HepG2 (cell line): ENCODE data around the gene CPT1C. TPM values are rescaled to one million over a fixed set of nuclear protein-coding genes. Genes with fewer than 3 reads are reported as not detected.

Source experiments
- CEBPG ChIP-seq: IDR thresholded peaks from 2 replicates; pipeline ENCODE4 v1.6.1; 2016
- DPF2 ChIP-seq: sonication (generic); formaldehyde crosslinking; IDR thresholded peaks from 2 replicates; pipeline ENCODE4 v1.4.0; 2020; ENCODE audit warnings: mild to moderate bottlenecking, low read depth, missing genetic modification reagents, borderline replicate concordance
- GLI4 ChIP-seq: sonication (generic); formaldehyde crosslinking; IDR thresholded peaks from 2 replicates; pipeline ENCODE4 v1.5.1; 2020; ENCODE audit warnings: missing genetic modification reagents, mild to moderate bottlenecking, moderate library complexity, borderline replicate concordance
- ISX ChIP-seq: sonication (generic); formaldehyde crosslinking; conservative IDR thresholded peaks from 2 replicates; pipeline ENCODE4 v1.5.0; 2020; ENCODE audit warnings: missing genetic modification reagents
- KDM5A ChIP-seq: fragments of 200-600 bp; sonication (generic); IDR thresholded peaks from 2 replicates; pipeline ENCODE4 v1.7.0; 2018; ENCODE audit warnings: antibody characterized with exemption, mild to moderate bottlenecking, low read length, borderline replicate concordance
- ZNF263 ChIP-seq: sonication (generic); formaldehyde crosslinking; IDR thresholded peaks from 2 replicates; pipeline ENCODE4 v1.4.0; 2020; ENCODE audit warnings: missing genetic modification reagents
- ZNF747 ChIP-seq: sonication (generic); formaldehyde crosslinking; IDR thresholded peaks from 2 replicates; pipeline ENCODE4 v1.8.1; 2023; ENCODE audit warnings: missing genetic modification reagents, mild to moderate bottlenecking, borderline replicate concordance
- polyA plus RNA-seq, 8 experiments: library from polyadenylated mRNA; depleted of rRNA in 3 of 8; stranded (reverse) in 7 of 8; unstranded in 1 of 8; fragments of >200 nt; fragmentation: Illumina TruSeq in 4 of 8; extraction: Trizol in 4 of 8; gene quantifications; 2 replicates each; pipeline versions ENCODE4 v1.2.1 to v1.2.3, GENCODE V29; 2011 to 2016; ENCODE audit warnings: low read depth in 4 of 8, missing spikeins in 1 of 8, mixed read lengths in 1 of 8; ENCODE audit not compliant: insufficient read depth in 1 of 8
- total RNA-seq, 5 experiments: library from RNA; depleted of rRNA; stranded (reverse); fragments of >200 nt; fragmentation: Illumina TruSeq; extraction: Trizol; gene quantifications; 2 replicates each; pipeline ENCODE4 v1.2.3, GENCODE V29; 2016; ENCODE audit warnings: low read depth in 1 of 5
- TF ChIP-seq, protein P1 (sequence below): IDR thresholded peaks from 2 replicates; pipeline ENCODE4 v1.6.1; 2016; ENCODE audit warnings: low read depth, missing genetic modification reagents, missing compliant biosample characterization
- TF ChIP-seq, protein P2 (sequence below): sonication (generic); formaldehyde crosslinking; conservative IDR thresholded peaks from 2 replicates; pipeline ENCODE4 v1.4.0; 2020; ENCODE audit warnings: mild to moderate bottlenecking, missing genetic modification reagents, moderate library complexity
- TF ChIP-seq, protein P3 (sequence below): sonication (generic); formaldehyde crosslinking; IDR thresholded peaks from 2 replicates; pipeline ENCODE4 v1.4.0; 2020; ENCODE audit warnings: missing genetic modification reagents
- TF ChIP-seq, protein P4 (sequence below): sonication (generic); formaldehyde crosslinking; conservative IDR thresholded peaks from 2 replicates; pipeline ENCODE4 v1.8.0; 2022; ENCODE audit warnings: missing genetic modification reagents

Gene CPT1C
- total and polyA plus RNA-seq, 2 of the 13 experiments (the other 11 are each of a cell fraction or from before 2014, with no cell fraction given) = 0.18 TPM; not detected in 1

DNA sequence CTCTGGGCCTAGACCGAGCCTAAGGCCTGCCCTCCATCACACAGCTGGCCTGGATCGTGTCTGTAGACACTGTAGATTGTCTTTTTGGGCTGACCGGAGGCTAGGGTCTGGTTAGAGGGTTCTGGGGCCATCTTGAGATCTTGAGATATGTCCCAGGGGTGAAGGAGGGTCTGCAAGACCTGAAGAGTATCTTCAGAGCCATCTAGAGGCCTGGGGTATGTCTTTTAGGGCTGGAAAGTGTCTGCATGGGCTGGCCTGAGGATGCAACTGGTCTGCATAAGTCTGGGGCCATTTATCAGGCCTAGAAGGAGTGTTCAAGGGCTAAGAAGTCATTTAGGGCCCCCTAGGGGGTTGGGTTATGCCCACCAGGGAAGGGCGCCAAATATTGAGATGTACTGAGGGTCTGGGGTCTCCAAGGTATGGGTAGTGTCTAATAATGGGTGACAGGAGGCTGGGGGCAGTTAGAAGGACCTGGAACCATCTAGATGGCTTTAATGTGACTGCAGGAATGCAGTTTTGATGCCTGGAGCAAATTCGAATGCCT, 48.4 kb upstream of the CPT1C start (continued):
- TF ChIP-seq ISX (CRISPR knock-in tag) (0 out of 2 replicates have a peak, but pooled peaks have one; percentile 25), ZNF263 (0 out of 2 replicates have a peak, but pooled peaks have one; percentile 29), DPF2 (no peak), GLI4 (CRISPR knock-in tag) (0 out of 2 replicates have a peak, but pooled peaks have one; percentile 28), ZNF747 (CRISPR knock-in tag) (0 out of 2 replicates have a peak, but pooled peaks have one; percentile 2), KDM5A (peak; percentile 47), CEBPG (CRISPR knock-in tag) (no peak)
- TF ChIP-seq, protein P1, sequence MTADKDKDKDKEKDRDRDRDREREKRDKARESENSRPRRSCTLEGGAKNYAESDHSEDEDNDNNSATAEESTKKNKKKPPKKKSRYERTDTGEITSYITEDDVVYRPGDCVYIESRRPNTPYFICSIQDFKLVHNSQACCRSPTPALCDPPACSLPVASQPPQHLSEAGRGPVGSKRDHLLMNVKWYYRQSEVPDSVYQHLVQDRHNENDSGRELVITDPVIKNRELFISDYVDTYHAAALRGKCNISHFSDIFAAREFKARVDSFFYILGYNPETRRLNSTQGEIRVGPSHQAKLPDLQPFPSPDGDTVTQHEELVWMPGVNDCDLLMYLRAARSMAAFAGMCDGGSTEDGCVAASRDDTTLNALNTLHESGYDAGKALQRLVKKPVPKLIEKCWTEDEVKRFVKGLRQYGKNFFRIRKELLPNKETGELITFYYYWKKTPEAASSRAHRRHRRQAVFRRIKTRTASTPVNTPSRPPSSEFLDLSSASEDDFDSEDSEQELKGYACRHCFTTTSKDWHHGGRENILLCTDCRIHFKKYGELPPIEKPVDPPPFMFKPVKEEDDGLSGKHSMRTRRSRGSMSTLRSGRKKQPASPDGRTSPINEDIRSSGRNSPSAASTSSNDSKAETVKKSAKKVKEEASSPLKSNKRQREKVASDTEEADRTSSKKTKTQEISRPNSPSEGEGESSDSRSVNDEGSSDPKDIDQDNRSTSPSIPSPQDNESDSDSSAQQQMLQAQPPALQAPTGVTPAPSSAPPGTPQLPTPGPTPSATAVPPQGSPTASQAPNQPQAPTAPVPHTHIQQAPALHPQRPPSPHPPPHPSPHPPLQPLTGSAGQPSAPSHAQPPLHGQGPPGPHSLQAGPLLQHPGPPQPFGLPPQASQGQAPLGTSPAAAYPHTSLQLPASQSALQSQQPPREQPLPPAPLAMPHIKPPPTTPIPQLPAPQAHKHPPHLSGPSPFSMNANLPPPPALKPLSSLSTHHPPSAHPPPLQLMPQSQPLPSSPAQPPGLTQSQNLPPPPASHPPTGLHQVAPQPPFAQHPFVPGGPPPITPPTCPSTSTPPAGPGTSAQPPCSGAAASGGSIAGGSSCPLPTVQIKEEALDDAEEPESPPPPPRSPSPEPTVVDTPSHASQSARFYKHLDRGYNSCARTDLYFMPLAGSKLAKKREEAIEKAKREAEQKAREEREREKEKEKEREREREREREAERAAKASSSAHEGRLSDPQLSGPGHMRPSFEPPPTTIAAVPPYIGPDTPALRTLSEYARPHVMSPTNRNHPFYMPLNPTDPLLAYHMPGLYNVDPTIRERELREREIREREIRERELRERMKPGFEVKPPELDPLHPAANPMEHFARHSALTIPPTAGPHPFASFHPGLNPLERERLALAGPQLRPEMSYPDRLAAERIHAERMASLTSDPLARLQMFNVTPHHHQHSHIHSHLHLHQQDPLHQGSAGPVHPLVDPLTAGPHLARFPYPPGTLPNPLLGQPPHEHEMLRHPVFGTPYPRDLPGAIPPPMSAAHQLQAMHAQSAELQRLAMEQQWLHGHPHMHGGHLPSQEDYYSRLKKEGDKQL = no peak
- TF ChIP-seq, protein P2, sequence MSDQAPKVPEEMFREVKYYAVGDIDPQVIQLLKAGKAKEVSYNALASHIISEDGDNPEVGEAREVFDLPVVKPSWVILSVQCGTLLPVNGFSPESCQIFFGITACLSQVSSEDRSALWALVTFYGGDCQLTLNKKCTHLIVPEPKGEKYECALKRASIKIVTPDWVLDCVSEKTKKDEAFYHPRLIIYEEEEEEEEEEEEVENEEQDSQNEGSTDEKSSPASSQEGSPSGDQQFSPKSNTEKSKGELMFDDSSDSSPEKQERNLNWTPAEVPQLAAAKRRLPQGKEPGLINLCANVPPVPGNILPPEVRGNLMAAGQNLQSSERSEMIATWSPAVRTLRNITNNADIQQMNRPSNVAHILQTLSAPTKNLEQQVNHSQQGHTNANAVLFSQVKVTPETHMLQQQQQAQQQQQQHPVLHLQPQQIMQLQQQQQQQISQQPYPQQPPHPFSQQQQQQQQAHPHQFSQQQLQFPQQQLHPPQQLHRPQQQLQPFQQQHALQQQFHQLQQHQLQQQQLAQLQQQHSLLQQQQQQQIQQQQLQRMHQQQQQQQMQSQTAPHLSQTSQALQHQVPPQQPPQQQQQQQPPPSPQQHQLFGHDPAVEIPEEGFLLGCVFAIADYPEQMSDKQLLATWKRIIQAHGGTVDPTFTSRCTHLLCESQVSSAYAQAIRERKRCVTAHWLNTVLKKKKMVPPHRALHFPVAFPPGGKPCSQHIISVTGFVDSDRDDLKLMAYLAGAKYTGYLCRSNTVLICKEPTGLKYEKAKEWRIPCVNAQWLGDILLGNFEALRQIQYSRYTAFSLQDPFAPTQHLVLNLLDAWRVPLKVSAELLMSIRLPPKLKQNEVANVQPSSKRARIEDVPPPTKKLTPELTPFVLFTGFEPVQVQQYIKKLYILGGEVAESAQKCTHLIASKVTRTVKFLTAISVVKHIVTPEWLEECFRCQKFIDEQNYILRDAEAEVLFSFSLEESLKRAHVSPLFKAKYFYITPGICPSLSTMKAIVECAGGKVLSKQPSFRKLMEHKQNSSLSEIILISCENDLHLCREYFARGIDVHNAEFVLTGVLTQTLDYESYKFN (CRISPR knock-in tag) = no peak
- TF ChIP-seq, protein P3, sequence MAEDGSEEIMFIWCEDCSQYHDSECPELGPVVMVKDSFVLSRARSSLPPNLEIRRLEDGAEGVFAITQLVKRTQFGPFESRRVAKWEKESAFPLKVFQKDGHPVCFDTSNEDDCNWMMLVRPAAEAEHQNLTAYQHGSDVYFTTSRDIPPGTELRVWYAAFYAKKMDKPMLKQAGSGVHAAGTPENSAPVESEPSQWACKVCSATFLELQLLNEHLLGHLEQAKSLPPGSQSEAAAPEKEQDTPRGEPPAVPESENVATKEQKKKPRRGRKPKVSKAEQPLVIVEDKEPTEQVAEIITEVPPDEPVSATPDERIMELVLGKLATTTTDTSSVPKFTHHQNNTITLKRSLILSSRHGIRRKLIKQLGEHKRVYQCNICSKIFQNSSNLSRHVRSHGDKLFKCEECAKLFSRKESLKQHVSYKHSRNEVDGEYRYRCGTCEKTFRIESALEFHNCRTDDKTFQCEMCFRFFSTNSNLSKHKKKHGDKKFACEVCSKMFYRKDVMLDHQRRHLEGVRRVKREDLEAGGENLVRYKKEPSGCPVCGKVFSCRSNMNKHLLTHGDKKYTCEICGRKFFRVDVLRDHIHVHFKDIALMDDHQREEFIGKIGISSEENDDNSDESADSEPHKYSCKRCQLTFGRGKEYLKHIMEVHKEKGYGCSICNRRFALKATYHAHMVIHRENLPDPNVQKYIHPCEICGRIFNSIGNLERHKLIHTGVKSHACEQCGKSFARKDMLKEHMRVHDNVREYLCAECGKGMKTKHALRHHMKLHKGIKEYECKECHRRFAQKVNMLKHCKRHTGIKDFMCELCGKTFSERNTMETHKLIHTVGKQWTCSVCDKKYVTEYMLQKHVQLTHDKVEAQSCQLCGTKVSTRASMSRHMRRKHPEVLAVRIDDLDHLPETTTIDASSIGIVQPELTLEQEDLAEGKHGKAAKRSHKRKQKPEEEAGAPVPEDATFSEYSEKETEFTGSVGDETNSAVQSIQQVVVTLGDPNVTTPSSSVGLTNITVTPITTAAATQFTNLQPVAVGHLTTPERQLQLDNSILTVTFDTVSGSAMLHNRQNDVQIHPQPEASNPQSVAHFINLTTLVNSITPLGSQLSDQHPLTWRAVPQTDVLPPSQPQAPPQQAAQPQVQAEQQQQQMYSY (CRISPR knock-in tag) = no peak
- TF ChIP-seq, protein P4, sequence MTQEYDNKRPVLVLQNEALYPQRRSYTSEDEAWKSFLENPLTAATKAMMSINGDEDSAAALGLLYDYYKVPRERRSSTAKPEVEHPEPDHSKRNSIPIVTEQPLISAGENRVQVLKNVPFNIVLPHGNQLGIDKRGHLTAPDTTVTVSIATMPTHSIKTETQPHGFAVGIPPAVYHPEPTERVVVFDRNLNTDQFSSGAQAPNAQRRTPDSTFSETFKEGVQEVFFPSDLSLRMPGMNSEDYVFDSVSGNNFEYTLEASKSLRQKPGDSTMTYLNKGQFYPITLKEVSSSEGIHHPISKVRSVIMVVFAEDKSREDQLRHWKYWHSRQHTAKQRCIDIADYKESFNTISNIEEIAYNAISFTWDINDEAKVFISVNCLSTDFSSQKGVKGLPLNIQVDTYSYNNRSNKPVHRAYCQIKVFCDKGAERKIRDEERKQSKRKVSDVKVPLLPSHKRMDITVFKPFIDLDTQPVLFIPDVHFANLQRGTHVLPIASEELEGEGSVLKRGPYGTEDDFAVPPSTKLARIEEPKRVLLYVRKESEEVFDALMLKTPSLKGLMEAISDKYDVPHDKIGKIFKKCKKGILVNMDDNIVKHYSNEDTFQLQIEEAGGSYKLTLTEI (CRISPR knock-in tag) = no peak
